ENCODE results near the gene KCNJ14. TPM values are rescaled to one million over a fixed set of nuclear protein-coding genes. Genes with fewer than 3 reads are reported as not detected.

Gene KCNJ14
- total and polyA plus RNA-seq, 2 of the 8 experiments (the other 6 are each of a cell fraction or from before 2014, with no cell fraction given) = 0.45 to 0.89 TPM

DNA sequence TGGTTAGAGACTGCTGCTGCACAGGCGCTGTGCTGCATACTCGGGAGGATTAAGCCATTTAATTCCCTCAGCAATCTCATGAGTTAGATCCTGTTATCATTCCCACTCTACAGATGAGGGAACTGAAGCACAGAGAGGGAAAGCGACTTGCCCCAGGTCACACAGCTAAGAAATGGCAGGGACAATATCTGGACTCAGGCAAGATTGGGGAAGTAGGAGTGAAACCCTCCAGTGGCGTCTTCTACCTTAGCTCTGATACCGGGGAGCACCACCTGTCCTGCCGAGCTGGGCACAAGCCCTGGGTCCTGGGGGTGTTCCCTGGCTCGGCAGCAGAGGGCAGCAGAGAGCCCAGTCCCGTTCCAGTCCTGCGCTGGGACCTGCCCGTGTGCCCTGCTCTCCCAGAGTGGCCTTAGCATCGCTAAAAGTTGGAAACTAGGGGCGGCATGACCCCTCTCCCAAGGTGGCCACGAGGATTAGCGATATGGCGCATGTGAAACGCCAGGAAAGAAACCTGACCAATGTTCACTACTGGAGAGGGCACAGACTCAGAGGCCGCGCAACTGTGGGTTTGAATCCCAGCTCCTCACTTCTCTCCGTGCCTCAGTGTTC, 34.3 kb downstream of the KCNJ14 start (continued):
- no peak for TF ChIP-seq NANOG (IDR thresholded peaks at IDR 0.05; ENCODE audit: insufficient read depth, low read depth, low read length, poor library complexity, severe bottlenecking)
- TF ChIP-seq ZNF274 (IDR thresholded peaks at IDR 0.05; ENCODE audit: borderline replicate concordance, extremely low read depth, low read length) = no peak
- no peak for TF ChIP-seq EZH2 (IDR thresholded peaks at IDR 0.05; ENCODE audit: low read depth, low read length, severe bottlenecking)
- no peak for TF ChIP-seq USF2 (IDR thresholded peaks at IDR 0.05; ENCODE audit: low read length)
- TF ChIP-seq CREB1 (IDR thresholded peaks at IDR 0.05) = 0 out of 2 replicates have a peak, but pooled peaks have one; percentile 51
- TF ChIP-seq, protein P1, sequence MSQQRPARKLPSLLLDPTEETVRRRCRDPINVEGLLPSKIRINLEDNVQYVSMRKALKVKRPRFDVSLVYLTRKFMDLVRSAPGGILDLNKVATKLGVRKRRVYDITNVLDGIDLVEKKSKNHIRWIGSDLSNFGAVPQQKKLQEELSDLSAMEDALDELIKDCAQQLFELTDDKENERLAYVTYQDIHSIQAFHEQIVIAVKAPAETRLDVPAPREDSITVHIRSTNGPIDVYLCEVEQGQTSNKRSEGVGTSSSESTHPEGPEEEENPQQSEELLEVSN (IDR thresholded peaks at IDR 0.05) = peak; percentile 25; the same call in 1 of the 2 replicates
- no peak for TF ChIP-seq SP1 (IDR thresholded peaks at IDR 0.05; ENCODE audit: low read depth, low read length)
- no peak for TF ChIP-seq SRF (IDR thresholded peaks at IDR 0.05; ENCODE audit: low read depth, low read length)
- peak; percentile 75 for TF ChIP-seq MAX (IDR thresholded peaks at IDR 0.05)
- 0 out of 2 replicates have a peak, but pooled peaks have one; percentile 36 for TF ChIP-seq TAF1 (IDR thresholded peaks at IDR 0.05; ENCODE audit: low read depth, low read length)
- peak; percentile 76; the same call in 1 of the 2 replicates for TF ChIP-seq POLR2AphosphoS5 (IDR thresholded peaks at IDR 0.05; ENCODE audit: low read depth, low read length)
- 0 out of 2 replicates have a peak, but pooled peaks have one; percentile 18 for TF ChIP-seq YY1 (IDR thresholded peaks at IDR 0.05; ENCODE audit: low read depth, low read length)
- TF ChIP-seq CBX5 (IDR thresholded peaks at IDR 0.05; ENCODE audit: low read depth, low read length) = no peak
- no peak for TF ChIP-seq SIN3A (conservative IDR thresholded peaks at IDR 0.05 in 1 of 2, IDR thresholded peaks at IDR 0.05 in 1 of 2; ENCODE audit: low read depth in 1 of 2, low read length in 2 of 2)

Data from H1 (cell line).